Prostate gland (tissue), 2 donors: ENCODE results near the gene FBXO3. TPM values are rescaled to one million over a fixed set of nuclear protein-coding genes. Genes with fewer than 3 reads are reported as not detected.

Source experiments
- DNase-seq: peaks from one replicate; pipeline ENCODE4 v3.0.0-alpha.2; 2019; ENCODE audit warnings: low spot score
- H3K27ac ChIP-seq, 2 donors: fragments of 200-600 bp; sonication (generic); 2 replicates each; pipeline ENCODE4 v1.5.1; 2017 to 2019
- H3K27me3 ChIP-seq: fragments of 200-600 bp; sonication (generic); replicated peaks from 2 replicates; pipeline ENCODE4 v1.5.1; 2019; ENCODE audit not compliant: insufficient read depth
- H3K36me3 ChIP-seq, 2 donors: fragments of 200-600 bp; sonication (generic); 1 replicate in 1 of 2; 2 replicates in 1 of 2; pipeline versions ENCODE4 v1.5.1 to v1.8.1; 2017 to 2019
- H3K4me1 ChIP-seq: fragments of 200-600 bp; sonication (generic); replicated peaks from 2 replicates; pipeline ENCODE4 v1.5.1; 2019
- H3K4me3 ChIP-seq, 2 donors: fragments of 200-600 bp; sonication (generic); 2 replicates each; pipeline ENCODE4 v1.5.1; 2017 to 2019
- H3K9me3 ChIP-seq: fragments of 200-600 bp; sonication (generic); 2 replicates; pipeline ENCODE4 v1.5.1; 2017
- CTCF ChIP-seq, 4 experiments: fragments of 200-600 bp in 2 of 4; fragments of 450-650 bp in 2 of 4; sonication (generic) in 2 of 4; IDR thresholded peaks; 1 replicate in 3 of 4; 2 replicates in 1 of 4; pipeline ENCODE4 v1.5.1; 2016 to 2019; ENCODE audit warnings: antibody characterized with exemption in 4 of 4, mild to moderate bottlenecking in 2 of 4, moderate library complexity in 2 of 4
- POLR2A ChIP-seq: fragments of 450-650 bp; IDR thresholded peaks from one replicate; pipeline ENCODE4 v1.6.1; 2016; ENCODE audit warnings: antibody characterized with exemption, mild to moderate bottlenecking
- POLR2AphosphoS5 ChIP-seq: sonication (generic); formaldehyde crosslinking; IDR thresholded peaks from one replicate; pipeline ENCODE4 v1.6.1; 2017; ENCODE audit warnings: antibody characterized with exemption
- WGBS: methylation state at CpG from one replicate; pipeline ENCODE4 v1.1.5; 2018; 5-methylcytosine and 5-hydroxymethylcytosine counted together
- intact Hi-C: fragments of 100-400 bp; cut with DNase I; formaldehyde crosslinking; loops from one replicate; pipeline ENCODE4 v1.14.2; 2022
- total RNA-seq, 2 donors: library from RNA; depleted of rRNA; stranded (reverse); fragments of >200 nt; gene quantifications; one replicate each; pipeline ENCODE4 v1.1.0, GENCODE V29; 2016

FBXO3 gene
- total RNA-seq, 2 donors from 2014 or later = 24.5 to 45.0 TPM

- 1% methylated on average over 53 of the region's 53 CpGs for WGBS
- H3K36me3 ChIP-seq = no peaks in the 10 kb centered on the region
- H3K27me3 ChIP-seq = no peaks in the 10 kb centered on the region
- TF ChIP-seq POLR2AphosphoS5 = no peak
- TF ChIP-seq CTCF (IDR thresholded peaks at IDR 0.05) = peak in 1 of 4 experiments; percentile 2
- TF ChIP-seq POLR2A = no peak
- H3K4me3 ChIP-seq = peak overlapping the region; percentile 68 to 81
- no peaks in the 10 kb centered on the region for H3K9me3 ChIP-seq
- peak; percentile 30 for DNase-seq
- peak overlapping the region; percentile 88 to 91 for H3K27ac ChIP-seq
- H3K4me1 ChIP-seq = no peaks in the 10 kb centered on the region
- intact Hi-C loops = loop anchor here (5.0 to 10.0 kb wide), 4 partner anchors 42 to 573 kb away; partner anchors contain the start of genes CSTF3 and HIPK3
These were observed 38.8 kb downstream of the FBXO3 start for GRCh38 chr11:33735271-33736147.

GRCh38 chr11:33734441-33735270 lies 39.7 kb downstream of the FBXO3 start:
- WGBS = 2% methylated on average over 15 of the region's 15 CpGs
- Histone ChIP-seq H3K36me3 (no peaks in the 10 kb centered on the region), H3K9me3 (no peaks in the 10 kb centered on the region), H3K4me3 (peak overlapping the region; percentile 68 to 81), H3K4me1 (no peaks in the 10 kb centered on the region), H3K27me3 (no peaks in the 10 kb centered on the region), H3K27ac (peak overlapping the region; percentile 88 to 91)
- TF ChIP-seq POLR2AphosphoS5 (peak; percentile 12), CTCF (IDR thresholded peaks at IDR 0.05) (no peak)
- intact Hi-C loops = loop anchor here (5.0 to 10.0 kb wide), 4 partner anchors 43 to 572 kb away; partner anchors contain the start of genes CSTF3 and HIPK3
- no peak for DNase-seq

GRCh38 chr11:33733980-33734379 lies 40.3 kb downstream of the FBXO3 start:
- no peaks in the 10 kb centered on the region for H3K36me3 ChIP-seq
- H3K4me1 ChIP-seq = no peaks in the 10 kb centered on the region
- peak overlapping the region; percentile 68 to 81 for H3K4me3 ChIP-seq
- intact Hi-C loops = loop anchor here (10.0 kb wide), 2 partner anchors 369 to 479 kb away; partner anchors contain the start of gene HIPK3
- H3K27ac ChIP-seq = no peak overlapping the region
- H3K9me3 ChIP-seq = no peaks in the 10 kb centered on the region
- 53% methylated on average over 7 of the region's 7 CpGs for WGBS
- H3K27me3 ChIP-seq = no peaks in the 10 kb centered on the region
- DNase-seq = no peak
- TF ChIP-seq POLR2A = no peak
- no peak for TF ChIP-seq POLR2AphosphoS5
- TF ChIP-seq CTCF (IDR thresholded peaks at IDR 0.05) = no peak

- TF ChIP-seq POLR2A (no peak), CTCF (IDR thresholded peaks at IDR 0.05) (no peak), POLR2AphosphoS5 (no peak)
- no peaks in the 10 kb centered on the region for H3K9me3 ChIP-seq
- no peak overlapping the region for H3K4me3 ChIP-seq
- no peaks in the 10 kb centered on the region for H3K4me1 ChIP-seq
- DNase-seq = no peak
- H3K27me3 ChIP-seq = no peaks in the 10 kb centered on the region
- no peaks in the 10 kb centered on the region for H3K36me3 ChIP-seq
- H3K27ac ChIP-seq = no peak overlapping the region
- 59% methylated on average over 9 of the region's 9 CpGs for WGBS
- intact Hi-C loops = loop anchor here (10.0 kb wide), 2 partner anchors 367 to 477 kb away; partner anchors contain the start of gene HIPK3
These were observed 42.4 kb downstream of the FBXO3 start for GRCh38 chr11:33731723-33732531.
